Bronchial epithelial cell (primary cell): ENCODE results near the gene METTL22. TPM values are rescaled to one million over a fixed set of nuclear protein-coding genes. Genes with fewer than 3 reads are reported as not detected.

Experiments
- DNase-seq: peaks from one replicate; pipeline ENCODE4 v3.0.0-alpha.2; 2010; ENCODE audit warnings: low read depth
- FAIRE-seq: peaks from 2 replicates; lab custom pipeline; 2011; peaks lifted over from hg19 to GRCh38; lab: Jason Lieb, UNC
- H3K27me3 ChIP-seq: 2 replicates; pipeline ENCODE4 v1.5.1; 2011; ENCODE audit warnings: low read length; ENCODE audit not compliant: control insufficient read depth, insufficient read depth
- H3K36me3 ChIP-seq: 2 replicates; pipeline ENCODE4 v1.5.1; 2011; ENCODE audit warnings: low read length; ENCODE audit not compliant: control insufficient read depth, insufficient read depth
- H3K4me3 ChIP-seq: 2 replicates; pipeline ENCODE4 v1.5.1; 2011; ENCODE audit warnings: mild to moderate bottlenecking, low read depth, low read length, control low read depth
- total RNA-seq: library from RNA; depleted of rRNA; stranded (reverse); fragments of >200 nt; gene quantifications from 2 replicates; pipeline ENCODE4 v1.2.1, GENCODE V29; 2014
- TF ChIP-seq, protein P1 (sequence below): IDR thresholded peaks from 2 replicates; pipeline ENCODE4 v1.5.1; 2011; ENCODE audit warnings: mild to moderate bottlenecking, moderate library complexity, low read length, control low read depth, inconsistent platforms; ENCODE audit not compliant: insufficient read depth, severe bottlenecking

Gene METTL22
- total RNA-seq, 1 donor from 2014 or later, result 14.5 TPM

DNA sequence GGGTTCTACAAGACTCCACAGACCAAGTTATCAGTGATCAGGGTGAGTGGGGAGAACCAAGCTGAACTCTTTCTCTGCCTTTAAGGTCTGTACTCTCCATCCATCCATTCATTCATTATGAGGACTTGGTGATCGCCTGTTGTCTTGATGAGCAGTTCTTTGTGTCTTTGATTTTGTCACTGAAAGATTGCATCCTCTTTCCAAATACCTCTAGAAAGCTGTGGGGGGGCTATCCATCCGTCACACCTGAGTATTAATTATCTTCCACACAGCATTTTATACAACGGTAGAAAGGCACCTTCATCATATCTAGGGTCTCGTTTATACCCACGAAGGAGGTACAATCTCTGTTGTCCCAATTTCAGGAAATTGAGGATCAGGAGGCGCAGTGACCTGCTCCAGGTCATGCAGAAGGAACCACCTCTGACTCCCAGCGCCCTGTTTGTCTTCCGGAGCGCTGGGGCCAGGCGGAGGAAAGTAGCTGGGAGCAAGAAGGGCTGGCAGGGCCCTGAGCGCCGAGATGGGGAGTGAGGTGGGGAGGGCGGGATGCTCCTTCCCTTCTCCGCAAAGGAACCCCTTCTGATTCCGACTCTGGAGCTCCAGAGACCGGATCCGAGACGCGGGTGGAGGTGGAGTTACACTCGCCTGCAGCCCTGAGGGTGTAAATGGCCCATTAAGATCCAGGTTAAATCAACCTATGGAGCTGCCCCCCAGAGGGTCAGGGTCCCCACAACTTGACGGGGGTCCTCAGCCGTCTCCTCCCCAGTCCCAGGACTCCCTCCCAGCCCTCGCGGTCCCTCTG lies 52.3 kb downstream of the METTL22 start:
- H3K4me3 ChIP-seq, result peak overlapping the region; percentile 46
- H3K27me3 ChIP-seq, result no peaks in the 10 kb centered on the region
- FAIRE-seq, result no peak
- H3K36me3 ChIP-seq, result no peaks in the 10 kb centered on the region
- DNase-seq, result no peak
- TF ChIP-seq, protein P1, sequence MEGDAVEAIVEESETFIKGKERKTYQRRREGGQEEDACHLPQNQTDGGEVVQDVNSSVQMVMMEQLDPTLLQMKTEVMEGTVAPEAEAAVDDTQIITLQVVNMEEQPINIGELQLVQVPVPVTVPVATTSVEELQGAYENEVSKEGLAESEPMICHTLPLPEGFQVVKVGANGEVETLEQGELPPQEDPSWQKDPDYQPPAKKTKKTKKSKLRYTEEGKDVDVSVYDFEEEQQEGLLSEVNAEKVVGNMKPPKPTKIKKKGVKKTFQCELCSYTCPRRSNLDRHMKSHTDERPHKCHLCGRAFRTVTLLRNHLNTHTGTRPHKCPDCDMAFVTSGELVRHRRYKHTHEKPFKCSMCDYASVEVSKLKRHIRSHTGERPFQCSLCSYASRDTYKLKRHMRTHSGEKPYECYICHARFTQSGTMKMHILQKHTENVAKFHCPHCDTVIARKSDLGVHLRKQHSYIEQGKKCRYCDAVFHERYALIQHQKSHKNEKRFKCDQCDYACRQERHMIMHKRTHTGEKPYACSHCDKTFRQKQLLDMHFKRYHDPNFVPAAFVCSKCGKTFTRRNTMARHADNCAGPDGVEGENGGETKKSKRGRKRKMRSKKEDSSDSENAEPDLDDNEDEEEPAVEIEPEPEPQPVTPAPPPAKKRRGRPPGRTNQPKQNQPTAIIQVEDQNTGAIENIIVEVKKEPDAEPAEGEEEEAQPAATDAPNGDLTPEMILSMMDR, result no peak

DNA sequence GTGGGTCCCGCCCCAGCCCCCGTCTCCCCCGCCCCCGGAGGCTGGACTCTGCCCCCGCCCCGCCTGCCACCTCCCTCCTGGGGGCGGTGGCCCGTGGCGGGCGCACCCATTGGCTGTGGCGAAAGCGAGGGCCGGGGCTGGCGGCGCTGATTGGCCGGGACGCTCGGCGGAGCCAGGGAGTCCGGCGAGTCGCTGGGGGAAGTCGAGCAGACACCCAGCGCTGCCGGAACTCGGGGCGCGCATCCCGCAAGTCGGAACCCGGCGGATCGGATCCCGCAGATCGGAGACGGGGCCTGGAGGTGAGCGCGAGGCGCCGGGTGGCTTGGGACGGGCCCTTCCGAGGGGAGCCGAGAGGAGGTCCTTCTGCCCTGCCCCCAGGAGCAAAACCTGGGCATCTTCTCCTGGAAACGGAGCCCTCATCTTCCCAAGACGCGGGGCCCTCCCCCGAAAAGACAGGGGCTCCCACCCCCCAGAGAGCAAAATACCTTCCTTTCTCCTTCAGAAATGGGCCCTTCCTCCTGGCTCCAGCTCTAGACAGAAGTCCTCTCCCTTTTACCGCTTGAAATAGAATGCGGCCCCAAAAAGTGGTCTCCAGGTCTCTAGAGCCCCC lies 53.0 kb downstream of the METTL22 start, which contains the start of gene ABAT:
TSS of gene ABAT (plus strand) at position 205 of the 610 bp plus-strand sequence. CDS start 61,123 bp downstream, outside the sequence.
- H3K4me3 ChIP-seq, result peak within 1 kb of the TSS; percentile 46
- no peaks in the 10 kb centered on the region for H3K27me3 ChIP-seq
- TF ChIP-seq, protein P1, result no peak
- DNase-seq, result peak; percentile 63
- H3K36me3 ChIP-seq, result no peaks in the 10 kb centered on the region
- no peak for FAIRE-seq

DNA sequence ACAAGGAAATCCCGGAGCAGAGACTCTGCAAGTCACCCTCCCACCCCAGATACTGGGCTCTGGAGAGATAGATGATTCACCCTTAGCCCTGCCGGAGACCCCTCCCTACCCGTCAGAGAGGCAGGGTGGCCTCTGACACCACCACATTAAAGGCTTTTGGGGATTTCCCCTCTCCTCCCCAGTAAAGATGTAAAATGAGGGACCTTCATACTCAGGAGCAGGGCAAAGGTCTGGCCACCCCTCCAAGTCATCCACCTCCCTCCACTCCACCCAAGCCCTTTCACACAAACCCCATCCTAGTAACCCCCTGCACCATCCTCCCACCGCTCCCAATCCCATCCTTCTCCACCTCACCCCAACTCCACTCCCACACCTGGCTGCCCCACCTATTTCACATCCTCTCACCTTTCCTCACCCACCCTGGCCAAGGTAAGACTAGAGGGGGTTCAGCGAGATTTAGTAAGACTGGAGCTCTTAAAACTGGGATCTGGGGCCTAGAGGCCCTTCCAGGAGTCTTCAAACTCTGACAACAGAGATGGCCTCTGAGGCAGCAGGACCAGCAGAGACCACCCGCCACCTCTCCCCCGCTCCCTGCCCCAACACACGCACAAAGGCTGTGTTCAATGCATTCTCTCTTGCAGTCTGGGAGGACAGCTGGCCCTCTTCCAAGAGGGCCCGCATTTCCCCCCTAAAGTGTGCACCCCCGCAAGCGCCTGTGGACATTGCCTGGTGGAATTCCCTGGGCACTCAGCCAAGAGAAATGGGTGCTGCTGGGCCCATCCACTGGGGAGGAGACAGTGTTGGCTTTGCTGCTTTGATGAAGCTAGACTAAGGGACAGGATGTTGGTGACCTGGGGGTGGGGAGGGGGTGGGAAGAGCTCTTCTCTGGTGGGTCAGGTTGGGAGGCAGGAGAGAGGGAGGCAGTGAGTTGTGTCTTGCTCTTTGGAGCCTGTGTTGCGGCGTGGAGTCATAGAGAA lies 54.0 kb downstream of the METTL22 start:
- no peak overlapping the region for H3K4me3 ChIP-seq
- H3K36me3 ChIP-seq, result no peaks in the 10 kb centered on the region
- peak; percentile 5 for DNase-seq
- no peak for FAIRE-seq
- no peaks in the 10 kb centered on the region for H3K27me3 ChIP-seq
- TF ChIP-seq, protein P1, result no peak

DNA sequence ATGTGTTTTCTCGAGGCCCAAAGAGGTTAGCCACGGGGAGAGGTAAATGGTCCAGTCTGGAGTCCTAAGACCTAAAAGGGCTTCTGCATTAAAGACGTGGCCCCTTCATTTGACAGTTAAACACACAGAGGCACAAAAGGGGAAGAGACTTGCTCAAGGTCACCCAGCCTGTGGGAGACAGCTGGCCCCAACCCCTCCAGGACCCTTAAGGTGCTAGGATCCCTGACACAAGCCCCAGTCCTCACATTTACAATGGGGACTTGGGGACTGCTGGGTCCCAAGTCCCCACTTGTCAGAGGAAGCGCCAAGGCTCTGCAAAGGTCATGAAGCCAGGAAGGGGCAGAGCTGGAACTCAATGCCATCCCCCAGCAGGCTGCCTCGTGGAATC lies 54.7 kb downstream of the METTL22 start:
- FAIRE-seq (no peak), DNase-seq (no peak)
- no peaks in the 10 kb centered on the region for H3K27me3 ChIP-seq
- H3K36me3 ChIP-seq, result no peaks in the 10 kb centered on the region
- TF ChIP-seq, protein P1, result no peak
- H3K4me3 ChIP-seq, result no peak overlapping the region

DNA sequence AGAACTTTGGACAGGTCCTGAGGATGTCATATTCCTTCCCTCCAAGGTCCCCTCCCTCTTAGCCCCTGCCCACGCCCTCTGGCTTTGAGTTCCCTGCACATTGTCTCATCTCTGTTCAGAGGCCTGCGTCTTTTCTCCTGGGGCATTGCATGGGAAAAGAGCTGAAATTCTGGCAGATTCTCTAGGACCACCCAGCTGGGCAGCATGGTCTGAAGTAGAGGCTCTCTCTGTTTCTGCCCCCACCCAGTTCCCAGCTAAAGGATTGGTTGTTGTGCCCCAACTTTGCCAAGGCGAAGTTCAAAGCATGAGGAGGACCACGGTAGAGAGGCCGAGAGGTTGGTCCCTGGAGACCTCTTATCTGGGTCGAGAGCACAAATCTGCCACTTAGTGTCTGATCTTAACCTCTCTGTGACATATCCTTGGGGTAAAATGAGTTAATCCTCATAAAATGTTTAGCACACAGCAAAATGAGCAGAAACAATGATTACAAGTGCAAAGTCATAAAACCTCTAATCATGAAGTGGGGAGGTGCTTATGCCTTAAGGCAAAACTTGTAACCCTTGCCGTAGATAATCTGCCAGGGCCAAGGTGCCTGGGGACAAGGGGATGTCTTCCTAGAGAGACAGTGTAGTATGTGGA lies 55.4 kb downstream of the METTL22 start:
- no peaks in the 10 kb centered on the region for H3K27me3 ChIP-seq
- DNase-seq, result no peak
- no peaks in the 10 kb centered on the region for H3K36me3 ChIP-seq
- TF ChIP-seq, protein P1, result no peak
- no peak overlapping the region for H3K4me3 ChIP-seq
- FAIRE-seq, result no peak
